ENCODE measurements around the gene NIT2.
"Not testable (repeated sequence)": the region's sequence is repeated elsewhere in the genome, so short reads cannot be mapped to it uniquely, and the experiment has no call there.

Gene NIT2, protein sequence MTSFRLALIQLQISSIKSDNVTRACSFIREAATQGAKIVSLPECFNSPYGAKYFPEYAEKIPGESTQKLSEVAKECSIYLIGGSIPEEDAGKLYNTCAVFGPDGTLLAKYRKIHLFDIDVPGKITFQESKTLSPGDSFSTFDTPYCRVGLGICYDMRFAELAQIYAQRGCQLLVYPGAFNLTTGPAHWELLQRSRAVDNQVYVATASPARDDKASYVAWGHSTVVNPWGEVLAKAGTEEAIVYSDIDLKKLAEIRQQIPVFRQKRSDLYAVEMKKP

DNA sequence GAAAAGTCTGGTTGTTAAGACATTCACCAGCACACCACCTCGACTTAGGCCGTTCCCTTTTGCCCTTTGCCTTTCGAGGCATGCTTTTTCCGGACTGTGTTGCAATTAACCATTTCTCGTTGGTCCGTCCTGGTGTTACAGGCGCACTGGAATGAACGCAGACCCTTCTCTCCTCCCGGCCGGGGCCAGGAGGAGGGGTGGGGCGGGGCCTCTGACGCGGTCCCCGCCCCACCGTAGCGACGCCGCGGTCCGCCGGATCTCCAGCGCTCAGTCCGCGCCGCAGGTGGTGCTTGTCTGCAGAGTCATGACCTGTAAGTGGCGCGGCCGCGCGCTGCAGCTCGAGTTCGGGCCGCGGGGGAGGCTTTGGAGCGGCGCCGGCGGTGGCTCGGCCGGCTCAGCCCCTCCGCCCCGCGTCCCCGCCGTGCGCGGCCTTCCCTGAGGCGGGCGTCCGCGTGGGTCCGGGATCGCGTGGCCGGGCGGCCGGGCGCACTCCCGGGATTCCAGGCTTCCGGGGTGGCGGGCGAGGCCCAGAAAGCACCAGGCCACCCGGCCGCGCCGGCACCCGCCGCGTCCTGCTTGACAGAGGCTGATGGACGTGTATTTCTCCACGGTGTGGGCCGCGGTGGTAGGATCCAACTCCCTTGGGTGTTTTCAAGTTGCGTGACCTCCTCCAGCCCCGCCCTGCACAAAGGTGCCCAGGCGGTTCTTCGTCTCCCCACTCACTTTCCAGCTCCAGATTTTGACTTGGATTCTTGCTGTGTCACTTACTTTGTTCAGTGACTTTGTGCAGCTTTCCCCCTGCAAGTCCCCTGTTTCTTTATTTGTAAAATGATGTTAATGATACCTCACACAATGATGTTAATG is at the start of gene NIT2:
NIT2 (plus strand) TSS at position 270 of the 864 bp plus-strand sequence; CDS start at position 305, 35 bp downstream.
- peak; percentile 92 for DNase-seq

DNA sequence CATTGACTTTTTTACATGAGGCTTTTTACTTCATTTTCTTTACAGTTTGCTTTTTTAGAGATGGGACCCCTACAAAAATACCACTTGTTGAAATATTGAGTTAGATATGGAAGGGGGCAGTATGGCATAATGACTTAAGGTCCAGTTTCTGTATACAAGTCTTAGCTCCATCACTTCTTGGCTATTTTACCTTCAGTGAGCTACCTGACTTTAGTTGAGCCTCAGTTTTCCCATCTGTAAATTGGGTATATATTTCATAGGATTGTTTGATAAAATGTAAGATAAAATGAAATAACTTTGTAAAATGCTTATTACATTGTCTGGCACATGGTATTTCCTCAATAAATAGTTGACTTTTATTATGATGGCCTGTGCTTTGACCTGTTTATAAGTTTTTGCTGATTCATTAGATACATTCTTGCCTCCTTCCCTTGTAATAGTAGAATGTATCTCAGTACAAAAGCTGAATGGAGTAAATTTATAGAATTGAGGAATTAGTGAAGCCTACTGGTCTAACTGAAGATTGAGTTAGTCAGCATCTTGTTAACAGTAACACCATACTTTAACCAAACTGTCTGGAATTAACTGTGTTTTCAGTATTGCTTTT is 46.2 kb upstream of the NIT2 start:
- no peak for DNase-seq

DNA sequence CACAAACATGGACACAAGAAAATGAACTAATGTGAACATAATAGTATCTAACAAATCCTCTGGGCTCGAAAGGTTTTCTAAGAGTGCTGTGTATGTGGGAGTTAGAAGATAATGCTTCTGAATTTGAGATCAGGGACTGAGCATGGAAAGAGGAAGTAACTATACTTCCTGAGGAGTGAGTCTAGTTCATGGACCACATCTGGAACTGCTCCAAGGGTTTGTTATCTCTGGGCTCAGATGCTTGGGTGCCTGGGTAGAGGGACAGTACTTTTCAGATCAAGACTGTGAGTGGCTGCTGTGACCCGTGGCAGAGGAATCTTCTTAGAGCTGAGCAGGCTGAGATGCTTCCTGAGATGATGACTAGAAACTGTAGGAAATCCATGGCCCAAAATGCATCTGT is 45.2 kb upstream of the NIT2 start:
- peak; percentile 37 for DNase-seq

DNA sequence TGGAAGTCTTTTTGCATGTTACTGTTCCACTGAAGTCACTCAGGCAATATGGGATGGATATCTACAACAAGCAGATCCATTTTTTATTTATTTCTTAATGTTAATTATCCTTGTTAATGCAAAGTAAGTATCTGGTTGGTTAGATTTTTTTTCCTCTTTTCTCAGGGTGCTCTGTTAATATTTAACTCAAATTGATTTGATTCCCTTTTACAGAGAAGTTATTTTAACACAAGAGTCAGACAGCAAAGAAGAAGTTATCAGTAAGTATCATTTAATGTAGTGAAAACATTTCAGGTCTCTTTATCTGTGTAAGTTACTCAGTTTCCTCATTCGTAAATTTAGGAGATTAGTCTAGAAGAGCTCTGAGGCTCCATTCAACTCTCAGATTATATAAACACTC is 39.5 kb upstream of the NIT2 start:
- DNase-seq, result no peak

DNA sequence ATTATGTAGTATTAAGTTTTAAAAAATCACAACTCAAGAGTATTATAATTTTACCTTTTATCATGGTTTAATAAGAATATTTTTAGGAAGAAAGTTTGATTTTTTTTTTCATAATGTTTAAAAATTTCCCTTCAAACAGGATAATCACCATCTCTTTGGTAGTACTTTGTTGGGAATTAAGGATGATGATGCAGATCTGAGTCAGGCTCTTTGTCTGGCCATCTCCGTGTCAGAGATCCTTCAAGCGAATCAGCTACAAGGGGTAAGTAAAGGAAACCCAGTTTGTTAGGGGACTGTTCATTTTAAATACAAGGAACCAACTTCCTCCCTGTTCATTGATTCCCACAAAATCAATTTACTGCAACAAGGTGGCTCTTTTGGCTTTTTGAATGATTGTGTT is 36.8 kb upstream of the NIT2 start:
- no peak for DNase-seq

DNA sequence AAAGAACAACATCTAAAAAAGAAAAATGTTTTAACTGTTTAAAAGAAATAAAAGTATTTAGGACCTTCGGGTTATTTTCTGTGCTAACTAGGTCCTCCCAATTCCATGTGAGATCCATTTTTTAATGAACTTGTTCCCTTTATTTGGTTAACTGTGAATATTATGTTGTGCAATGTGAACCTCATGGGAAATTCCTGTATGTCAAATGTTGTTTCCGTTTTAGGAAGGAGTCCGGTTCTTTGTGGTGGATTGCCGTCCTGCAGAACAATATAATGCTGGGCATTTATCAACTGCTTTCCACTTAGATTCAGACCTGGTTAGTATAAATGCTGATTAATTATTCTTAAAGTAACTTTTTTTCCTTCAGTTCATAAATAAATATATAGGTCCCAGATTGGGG is 35.5 kb upstream of the NIT2 start:
- DNase-seq, result no peak

DNA sequence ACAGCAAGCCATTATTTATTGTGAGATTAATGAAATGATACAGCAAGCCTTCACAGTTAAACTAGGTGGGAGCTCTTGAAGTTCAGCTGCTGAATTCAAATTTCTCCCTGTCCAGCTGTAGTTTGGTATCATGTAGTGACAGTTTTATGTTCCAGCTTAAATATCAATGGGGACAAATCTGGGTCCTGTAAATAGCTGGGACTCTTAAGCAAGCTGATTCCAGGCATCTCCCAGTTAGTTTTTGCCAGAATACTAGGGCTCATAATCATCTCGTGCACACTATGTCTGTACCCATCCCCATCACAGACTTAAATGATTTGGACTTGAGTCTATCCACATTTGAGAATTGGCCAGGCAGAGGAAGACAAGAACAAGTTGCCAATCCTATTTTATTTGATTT is 27.9 kb upstream of the NIT2 start:
- no peak for DNase-seq

DNA sequence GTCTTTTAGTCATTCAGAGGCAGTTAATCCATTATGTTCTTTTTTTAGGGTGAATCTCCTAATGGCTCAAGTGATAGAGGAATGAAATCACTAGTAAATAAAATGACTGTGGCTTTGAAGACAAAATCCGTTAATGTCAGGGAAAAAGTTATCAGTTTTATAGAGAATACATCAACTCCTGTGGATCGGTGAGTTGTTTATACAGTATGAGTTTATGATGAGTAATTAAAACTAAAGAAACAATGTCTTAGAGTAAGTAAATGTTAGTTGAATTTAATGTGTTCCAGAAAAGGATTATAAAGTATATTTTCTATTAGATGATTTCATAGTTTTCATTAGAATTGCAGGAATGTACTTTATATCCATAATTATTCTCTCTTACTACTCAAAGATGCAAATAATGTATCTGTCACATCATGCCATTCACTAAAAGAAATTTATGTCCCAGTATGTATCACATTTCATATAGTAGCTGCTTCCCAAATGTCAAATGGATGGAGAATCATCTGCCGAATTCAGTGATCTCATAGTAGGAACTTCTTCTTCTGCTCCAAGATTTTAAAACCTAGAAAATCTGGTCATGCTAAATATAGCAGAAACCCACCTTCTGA is 24.1 kb upstream of the NIT2 start:
- DNase-seq, result no peak

DNA sequence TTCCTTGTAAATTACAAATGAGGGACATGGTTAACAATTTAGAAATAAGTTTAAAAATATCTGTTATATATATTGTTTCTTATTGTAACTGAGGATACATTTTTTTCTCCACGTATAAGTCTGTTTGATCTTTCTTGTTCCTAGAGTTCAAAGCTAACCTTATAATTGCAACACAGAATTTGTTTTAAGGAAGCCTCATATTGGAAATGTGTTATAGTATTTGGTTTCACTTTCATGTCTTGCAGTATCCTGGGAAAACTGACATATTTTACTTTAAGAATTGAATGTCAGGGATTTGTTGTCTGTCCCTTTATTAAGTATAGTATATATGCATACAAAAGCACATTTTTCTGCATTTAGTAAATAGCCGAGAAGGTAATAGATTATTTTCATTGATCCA is 23.5 kb upstream of the NIT2 start:
- no peak for DNase-seq

DNA sequence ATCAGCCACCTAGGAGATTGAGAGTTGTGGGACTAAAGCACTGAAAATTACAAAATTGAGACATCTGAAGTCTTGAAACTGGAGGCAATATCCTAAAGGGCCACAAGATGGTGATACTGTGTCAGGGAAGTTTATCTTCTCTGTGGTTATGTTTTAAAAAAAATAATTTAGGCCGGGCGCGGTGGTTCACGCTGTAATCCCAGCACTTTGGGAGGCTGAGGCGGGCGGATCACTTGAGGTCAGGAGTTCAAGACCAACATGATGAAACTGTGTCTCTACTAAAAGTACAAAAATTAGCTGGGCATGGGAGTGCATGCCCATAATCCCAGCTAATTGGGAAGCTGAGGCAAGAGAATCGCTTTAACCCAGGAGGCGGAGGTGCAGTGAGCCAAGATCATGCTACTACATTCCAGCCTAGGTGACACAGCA is 17.9 kb upstream of the NIT2 start:
- DNase-seq, result peak; percentile 55

DNA sequence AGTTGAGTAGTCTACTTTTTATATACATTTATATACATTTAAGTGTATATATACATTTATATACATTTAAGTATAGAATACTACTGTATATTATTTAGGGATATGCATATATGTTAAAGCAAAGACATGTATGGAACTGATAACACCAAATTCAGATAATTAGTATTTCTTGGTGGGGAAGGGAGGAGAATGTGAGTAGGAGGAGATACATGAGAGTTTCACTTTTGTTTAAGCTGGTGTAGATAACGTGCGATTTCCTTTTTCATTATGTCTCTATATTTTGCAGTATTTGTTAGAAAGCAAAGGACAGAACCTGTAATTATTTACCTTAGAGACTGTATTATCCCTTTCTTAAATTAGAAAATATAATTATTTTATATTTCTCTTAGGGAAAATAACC is 16.6 kb upstream of the NIT2 start:
- no peak for DNase-seq

DNA sequence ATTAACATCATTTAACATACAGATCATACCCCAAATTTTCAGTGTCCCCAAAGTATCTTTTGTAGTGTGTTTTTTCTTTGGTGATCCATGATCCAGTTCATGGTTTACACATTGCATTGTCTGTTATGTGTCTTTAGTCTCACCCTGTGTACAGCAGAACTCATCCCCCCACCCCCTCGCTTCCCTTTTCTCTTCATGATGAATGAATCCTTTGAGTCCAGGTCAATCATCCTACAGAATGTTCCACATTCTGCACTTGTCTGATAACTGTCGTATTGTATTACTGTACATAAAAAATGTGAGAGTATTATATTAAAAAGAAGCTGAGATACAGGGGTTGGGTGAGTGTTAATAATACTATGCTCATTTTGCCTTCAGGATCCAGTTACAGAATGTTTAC is 14.6 kb upstream of the NIT2 start:
- no peak for DNase-seq

DNA sequence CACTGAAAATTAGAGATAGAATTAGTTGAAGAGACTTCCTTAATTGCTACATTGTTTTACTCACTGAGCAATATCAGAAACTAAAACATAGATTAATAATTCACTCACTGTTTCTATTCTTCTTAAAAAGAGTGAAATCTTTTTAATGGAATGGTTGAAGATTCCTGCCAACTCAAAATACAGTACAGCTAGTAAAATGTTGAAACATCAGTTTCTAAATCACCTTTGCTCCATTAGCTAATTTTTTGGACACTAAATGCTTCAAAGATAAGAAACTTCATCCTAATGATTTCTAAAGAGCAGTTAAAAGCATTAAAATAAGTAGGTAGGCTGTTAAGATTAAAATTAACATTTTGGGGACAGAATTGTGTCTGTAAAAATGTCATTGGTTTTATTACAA is 10.5 kb upstream of the NIT2 start:
- DNase-seq, result no peak

DNA sequence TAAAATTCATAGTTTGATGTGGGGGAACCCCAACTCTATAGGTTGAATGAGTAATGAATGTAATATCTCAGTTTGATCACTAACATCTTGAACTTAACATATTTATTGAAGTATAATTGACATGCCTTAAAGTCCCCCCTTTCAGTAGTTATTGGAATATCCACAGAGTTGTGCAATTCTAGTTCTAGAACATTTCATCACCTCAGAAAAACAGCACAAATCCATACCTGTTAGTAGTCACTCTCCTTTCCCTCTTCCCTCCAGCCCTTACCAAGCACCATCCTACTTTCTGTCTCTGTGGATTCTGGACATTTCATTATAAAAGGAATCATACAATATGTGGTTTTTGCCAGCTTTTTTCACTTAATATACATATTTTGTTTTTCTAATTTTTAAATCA is 8.7 kb upstream of the NIT2 start:
- DNase-seq, result no peak

DNA sequence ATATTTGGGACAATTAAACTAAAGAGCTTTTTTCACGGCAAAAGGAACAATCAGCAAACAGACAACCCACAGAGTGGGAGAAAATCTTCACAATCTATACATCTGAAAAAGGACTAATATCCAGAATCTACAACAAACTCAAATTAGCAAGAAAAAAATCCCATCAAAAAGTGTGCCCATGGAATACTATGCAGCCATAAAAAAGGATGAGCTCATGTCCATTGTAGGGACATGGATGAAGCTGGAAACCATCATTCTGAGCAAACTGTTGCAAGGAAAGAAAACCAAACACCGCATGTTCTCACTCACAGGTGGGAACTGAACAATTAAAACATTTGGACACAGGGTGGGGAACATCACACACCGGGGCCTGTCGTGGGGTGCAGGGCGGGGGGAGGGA is 7.2 kb upstream of the NIT2 start:
- DNase-seq, result not testable (repeated sequence)

DNA sequence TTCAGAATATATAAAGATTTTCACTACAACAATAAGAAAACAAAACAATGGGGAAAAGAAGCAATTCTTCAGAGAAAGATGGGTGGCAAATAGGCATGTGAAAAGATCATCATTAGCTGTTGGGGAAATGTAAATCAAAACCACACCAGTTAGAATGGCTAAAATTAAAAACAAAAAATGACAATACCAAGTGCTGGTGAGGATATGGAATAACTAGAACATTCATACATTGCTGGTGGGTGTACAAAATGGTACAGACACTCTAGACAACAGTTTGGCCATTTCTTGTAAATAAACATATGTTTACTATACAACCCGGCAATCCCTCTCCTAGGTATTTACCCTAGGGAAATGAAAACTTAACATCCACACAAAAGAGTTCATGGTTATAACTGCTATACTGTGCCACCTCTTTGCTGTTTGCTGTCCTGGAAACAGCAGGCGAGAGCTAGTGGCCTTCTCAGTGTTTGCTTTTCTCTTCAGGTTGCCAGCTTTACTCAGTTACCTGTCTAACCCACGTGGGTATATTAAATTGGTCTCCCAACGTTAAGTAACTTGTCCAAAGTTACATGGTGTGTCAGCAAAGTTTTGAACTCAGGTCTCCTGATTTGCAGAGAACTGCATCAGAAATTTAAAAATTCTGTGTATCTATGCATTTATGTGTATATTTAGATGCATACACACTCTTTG is 4.6 kb upstream of the NIT2 start:
- DNase-seq, result no peak

DNA sequence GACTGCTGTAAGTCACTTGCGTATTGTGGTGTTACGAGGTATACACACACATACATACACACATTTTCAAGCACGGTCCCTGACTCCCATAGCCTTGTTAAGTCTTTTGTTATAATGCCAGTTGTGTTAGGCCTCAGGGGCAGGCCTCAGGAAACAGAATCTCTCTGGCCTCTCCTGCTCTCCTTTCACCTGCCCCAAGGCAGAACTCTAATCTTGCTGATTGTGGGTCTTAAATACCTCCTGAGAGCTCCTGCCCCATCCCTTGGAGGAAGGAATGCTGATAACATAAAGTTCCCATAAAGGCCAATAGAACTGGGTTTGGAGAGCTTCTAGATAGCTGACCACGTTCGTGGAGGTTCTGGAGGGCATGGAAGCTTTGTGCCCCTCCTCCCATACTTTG is 3.9 kb upstream of the NIT2 start:
- DNase-seq, result no peak

DNA sequence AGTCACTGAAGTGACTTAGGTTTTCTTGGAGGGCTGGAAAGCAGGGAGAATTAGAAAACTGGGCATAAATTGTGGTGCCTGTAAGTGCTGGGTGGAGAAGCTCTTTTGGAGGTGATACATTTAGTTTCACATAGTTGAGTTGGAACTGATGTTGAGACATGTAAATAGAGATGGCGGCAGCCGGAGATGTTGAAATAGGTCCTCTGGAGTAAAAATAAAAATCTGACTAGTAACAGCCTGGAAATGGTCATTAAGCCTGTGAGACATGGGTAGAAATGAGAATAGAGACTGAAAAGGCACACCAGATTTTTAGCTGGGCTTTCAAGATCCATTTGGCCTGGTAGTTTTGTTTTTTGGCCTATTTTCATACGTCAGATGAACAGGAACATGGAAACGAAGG is 2.9 kb upstream of the NIT2 start:
- DNase-seq, result no peak

DNA sequence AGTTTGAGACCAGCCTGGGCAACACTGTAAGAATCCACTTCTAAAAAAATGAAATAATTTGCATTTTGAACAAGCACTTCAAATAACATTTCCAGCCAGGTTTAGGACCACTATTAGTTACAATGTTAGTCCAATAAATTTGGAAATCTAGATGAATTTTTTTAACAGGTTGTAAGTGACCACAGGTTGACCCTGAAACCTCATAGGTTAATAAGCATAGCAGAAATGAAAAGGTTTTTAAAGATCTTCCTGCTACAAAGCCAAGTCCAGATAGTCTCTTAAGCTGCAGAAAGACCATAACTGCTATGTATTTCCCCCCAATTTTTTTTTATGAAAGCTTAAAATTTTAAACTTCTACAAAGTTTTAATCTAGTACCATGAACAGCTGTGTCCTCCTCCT is 1.5 kb upstream of the NIT2 start:
- no peak for DNase-seq

DNA sequence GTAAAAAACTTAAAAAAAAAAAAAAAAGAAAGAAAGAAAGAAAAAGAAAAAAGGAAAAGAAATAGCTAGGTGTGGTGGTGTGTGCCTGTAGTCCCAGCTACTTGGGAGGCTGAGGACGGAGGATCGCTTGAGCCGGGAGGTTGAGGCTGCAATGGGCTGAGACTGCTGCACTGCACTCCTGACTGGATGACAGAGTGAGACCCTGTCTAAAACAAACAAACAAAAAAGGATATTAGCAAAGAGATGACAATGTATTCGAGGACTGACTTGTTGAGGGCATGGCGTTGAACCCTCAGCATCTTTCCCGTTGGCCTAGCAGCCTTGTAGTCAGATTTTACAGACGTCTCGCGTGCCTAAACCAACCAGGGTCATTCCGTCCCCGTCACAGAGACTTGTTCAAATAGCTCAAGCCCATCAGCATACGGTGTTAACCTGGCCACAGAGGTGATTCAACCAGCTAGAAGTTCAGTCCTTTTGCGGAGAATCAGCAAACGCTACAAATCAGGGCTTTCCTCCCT is 528 bp upstream of the NIT2 start:
- no peak for DNase-seq

DNA sequence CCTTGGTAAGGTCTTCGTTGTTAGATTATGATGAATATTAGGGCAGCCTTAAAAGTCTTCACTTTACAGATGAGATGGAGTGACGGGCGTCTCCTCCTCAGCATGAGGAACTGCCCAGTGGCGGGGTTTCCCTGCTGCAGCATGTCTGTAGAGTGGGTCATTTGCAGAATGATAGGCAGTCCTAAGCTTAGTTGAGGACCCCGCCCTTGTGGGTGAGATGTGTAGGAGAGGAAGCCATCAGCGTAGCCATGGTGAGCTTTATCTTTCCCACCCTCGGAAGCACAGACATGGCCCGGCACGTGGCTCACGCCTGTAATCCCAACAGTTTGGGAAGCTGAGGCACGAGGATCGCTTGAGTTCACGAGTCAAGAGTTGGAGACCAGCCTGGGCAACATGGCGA is 877 bp downstream of the NIT2 start:
- peak; percentile 53 for DNase-seq

DNA sequence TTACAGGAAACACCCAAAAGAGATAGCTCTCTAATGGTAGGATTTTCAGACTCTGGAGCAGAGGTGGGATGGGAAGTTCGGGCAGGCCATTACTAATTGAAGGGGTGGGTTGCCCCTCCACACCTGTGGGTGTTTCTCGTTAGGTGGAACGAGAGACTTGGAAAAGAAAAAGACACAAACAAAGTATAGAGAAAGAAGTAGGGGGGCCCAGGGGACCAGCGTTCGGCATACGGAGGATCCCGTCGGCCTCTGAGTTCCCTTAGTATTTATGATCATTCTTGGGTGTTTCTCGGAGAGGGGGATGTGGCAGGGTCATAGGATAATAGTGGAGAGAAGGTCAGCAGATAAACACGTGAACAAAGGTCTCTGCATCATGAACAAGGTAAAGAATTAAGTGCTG is 1.7 kb downstream of the NIT2 start:
- not testable (repeated sequence) for DNase-seq

DNA sequence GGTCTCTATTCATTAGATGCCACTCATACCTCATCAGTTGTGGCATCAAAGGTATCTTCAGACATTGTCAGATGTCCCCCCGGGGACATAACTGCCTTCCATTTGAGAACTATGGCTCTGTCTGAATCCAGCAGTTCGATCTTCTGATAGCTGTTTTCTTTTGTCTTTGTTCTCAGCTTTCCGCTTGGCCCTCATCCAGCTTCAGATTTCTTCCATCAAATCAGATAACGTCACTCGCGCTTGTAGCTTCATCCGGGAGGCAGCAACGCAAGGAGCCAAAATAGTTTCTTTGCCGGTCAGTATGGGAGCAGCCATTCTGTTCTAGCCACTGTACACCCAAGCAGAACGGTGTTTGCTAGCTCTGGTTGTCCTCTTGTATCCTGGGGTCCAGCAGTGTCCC is 4.4 kb downstream of the NIT2 start:
- no peak for DNase-seq
